Midbrain (tissue), 1 donor: ENCODE data around the gene TADA1.
"Not testable (repeated sequence)": the region's sequence is repeated elsewhere in the genome, so short reads cannot be mapped to it uniquely, and the experiment has no call there.

ENCODE experiments used
- DNase-seq: peaks from one replicate; lab custom pipeline; 2025; lab: John Stamatoyannopoulos, UW

Gene TADA1

DNA sequence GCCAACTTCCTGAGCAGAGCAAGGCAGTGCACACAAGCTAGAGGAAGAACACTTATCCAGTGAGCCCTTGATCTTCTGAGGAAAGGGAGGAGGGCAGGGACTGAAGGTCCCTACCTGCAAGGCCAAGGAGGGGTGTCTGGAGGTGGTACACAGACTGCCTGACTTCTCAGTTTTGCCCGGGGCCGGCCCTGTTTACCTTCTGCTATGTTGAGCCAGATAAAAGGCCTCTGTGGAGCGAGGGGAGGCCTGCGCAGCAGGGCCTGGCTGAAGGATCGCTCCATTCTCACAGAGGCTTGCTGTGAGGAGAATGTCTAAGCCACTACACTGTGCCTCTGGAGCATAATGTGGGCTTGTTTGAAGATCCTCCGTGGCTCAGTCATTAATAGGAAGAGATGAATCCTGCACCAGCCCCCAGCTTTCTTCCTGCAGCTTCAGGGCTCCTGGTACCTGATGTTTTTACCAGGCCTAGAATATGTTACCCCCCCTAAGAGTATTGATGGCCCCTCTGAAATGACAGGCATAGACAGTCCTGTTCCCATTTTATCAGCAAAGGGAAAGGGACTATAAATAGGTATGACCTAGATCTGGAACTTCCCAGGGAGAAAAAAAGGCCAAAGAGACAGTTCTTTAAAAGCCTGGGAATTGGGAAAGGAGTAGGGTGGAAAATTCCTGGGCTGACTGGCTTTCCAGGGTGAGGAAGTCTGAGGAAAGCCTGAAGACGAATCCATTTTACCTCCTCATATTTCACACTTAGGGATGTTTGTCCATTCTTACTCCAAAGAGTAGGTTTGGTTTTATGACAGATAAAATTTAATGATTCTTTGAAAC lies 32.1 kb downstream of the TADA1 start:
- peak; percentile 75 for DNase-seq

DNA sequence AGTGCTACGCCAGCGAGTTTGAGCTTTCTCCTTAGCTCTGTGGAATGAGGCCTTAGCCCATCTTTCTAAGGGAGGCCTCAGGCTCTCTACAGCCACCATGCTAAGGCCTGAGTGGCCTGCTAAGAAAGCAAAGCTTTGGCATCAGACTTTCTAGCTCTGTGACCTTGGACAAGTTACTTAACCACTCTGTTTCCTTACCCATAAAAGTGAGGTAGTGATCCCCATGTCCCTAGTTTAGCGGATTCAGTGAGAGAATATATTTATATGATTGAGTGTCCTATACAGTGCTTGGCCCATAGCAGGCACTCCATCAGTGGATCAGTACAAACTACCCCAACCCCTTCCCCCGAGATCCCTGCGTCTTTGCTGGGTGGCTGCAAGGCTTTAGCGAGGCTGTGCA lies 32.7 kb downstream of the TADA1 start:
- DNase-seq: no peak

DNA sequence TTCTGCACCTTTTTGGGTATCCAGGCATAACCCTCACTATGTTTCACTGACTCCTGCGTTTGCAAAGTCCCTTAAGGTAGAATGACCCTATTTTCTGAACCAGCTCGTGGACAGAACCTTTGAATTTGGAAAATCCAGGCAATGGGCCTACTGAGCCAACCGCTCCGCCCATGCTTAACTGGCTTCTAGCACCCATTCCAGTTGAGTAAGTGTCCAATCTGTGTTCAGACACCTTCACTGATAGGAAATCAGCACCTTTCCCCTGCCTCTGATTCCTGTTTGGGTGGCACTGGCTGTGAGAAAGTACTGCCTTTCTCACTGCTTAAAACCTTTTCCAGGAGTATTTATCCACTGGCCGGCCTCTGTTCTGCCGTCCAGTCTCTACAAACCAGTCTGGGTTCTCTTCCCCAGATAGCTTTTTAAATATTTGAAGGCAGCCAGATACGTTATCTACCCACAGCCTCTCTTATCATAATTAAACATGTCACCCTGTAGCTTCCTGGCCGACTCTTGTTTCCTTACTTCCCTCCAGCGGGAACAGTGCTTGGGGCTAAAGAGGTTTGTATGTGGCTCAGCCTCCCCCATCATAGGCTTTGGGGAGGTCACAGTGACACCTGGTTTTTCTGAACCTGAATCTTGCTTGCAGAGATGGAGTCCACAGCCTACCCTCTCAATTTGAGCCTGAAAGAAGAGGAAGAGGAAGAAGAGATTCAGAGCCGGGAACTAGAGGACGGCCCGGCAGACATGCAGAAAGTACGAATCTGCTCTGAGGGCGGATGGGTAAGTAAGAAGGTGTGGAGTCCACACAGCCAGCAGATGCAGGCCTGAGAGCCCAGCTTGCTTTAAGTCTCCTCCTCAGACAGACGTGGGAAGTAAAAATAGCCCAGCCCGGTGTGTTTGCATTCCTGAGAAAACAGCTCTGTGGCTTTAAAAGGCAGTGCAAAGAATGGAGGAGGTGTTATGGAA lies 35.5 kb downstream of the TADA1 start:
- no peak for DNase-seq

DNA sequence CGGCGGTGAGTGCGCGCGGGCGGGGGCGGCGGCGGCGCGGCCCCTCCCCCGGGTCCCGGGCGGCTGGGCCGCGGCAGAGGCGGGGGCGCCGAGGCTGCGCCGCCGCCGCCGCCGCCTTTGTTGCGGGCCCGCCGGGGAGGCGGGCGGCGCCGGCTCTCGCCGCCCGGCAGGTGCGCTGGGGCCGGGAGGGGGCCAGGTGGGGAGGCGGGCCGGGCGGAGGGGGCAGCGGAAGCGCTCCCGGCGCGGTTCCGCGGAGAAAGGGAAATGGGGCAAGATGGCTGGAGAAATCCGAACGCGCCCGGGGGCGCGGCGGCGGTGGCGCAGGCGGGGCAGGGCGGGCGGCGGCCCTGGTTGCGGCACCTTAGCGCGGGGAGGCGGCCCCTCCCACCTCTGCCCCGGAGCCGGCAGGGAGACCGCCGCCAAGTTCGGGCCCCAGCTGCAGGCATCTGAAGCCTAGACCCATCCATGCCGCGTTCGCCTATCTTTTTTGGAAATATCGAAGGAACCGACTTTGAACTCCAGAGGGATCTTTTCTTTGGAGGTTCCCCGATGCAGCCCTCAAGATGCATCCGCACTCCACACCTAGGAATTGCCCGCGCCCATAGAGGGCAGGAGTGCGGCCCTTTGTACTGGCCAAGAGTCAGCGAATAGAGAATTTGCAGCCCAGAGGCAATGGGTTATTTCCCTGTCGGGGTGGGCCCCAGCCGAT lies 36.3 kb downstream of the TADA1 start:
- peak; percentile 29 for DNase-seq

DNA sequence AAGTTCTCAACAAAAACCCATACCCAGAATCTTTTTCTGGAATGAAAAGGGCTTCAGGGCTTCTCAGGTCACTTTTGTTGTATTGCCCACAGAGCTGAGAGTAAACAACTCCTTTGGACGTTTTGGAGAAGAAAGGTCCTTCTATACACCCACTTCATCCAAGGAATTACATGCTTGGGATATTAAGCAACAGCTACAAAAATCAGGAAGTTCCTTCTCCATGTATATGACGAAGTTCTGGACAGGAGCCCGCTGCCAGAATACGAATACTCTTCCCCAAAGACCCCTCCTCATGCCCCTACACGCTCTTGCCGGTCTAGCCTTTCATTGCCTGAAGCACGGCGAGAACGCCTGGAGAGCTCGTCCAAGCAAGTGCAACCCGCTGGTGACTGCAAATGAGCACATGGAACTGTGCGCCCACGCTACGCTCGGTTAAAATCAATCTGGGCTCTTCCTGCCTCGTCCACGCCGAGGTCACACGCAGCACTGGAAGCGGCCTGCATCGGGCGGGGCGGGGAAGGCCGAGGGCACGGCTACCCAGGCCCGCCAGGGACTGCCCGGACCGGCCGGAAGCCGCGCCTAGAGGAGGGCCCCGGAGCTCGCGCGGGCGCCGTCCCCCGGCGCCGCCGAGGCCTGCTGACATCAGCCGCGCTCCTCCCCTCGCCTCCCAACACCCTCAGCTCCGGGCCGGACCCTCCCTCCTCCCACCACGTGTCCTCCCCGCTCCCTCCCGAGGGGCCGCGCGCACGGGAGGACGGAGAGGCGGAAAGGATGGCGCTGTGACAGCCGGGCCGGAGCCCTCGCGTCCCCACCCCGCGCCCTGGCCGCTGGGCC lies 37.1 kb downstream of the TADA1 start, which contains the start of gene POGK:
TSS of gene POGK (plus strand) at position 710 of the 834 bp plus-strand sequence. CDS start 1,482 bp downstream, outside the sequence.
- peak; percentile 95 for DNase-seq

DNA sequence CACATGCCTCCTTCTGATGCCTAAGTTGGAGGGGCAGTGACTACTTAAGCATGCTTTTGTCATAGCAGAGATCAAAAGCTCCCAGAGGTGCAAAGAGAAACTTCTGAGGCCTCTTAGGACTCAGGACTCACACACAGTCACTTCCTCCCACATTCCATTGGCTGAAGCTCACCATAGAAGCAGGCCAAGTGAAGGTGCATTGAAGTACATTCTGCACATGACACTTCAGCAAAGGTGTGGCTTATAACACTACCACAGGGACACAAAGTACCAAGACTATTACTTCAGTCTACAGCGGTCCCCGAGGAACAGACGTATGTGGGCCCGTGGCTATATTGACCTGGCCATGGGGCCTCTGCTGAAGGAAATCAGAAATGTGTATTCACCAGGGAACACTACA lies 39.3 kb downstream of the TADA1 start:
- no peak for DNase-seq

DNA sequence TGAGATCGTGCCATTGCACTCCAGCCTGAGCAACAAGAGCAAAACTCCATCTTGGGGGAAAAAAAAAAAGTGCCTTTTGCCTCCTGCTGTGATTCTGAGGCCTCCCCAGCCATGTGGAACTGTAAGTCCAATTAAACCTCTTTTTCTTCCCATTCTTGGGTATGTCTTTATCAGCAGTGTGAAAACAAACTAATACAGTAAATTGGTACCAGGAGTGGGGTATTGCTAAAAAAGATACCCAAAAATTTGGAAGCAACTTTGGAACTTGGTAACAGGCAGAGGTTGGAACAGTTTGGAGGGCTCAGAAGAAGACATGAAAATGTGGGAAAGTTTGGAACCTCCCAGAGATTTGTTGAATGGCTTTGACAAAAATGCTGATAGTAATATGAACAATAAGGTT lies 46.3 kb downstream of the TADA1 start:
- DNase-seq: not testable (repeated sequence)

DNA sequence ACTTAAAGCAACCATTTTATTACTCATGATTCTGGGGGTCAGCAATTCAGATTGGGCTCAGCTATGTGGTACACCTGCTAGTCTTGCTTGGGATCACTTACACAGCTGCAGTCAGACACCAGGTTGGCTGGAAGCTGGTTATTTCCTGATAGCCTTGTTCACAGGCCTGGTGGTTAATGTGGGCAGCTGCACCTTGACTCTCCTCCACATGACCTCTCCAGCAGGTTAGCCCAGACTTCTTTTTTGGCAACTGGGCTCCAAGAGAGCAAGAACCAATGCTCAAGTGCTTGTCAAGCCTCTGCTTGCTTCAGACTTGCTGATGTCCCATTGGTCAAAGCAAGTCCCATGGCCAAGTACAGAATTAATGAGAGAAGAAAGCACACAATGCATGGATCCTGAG lies 48.6 kb downstream of the TADA1 start:
- no peak for DNase-seq

DNA sequence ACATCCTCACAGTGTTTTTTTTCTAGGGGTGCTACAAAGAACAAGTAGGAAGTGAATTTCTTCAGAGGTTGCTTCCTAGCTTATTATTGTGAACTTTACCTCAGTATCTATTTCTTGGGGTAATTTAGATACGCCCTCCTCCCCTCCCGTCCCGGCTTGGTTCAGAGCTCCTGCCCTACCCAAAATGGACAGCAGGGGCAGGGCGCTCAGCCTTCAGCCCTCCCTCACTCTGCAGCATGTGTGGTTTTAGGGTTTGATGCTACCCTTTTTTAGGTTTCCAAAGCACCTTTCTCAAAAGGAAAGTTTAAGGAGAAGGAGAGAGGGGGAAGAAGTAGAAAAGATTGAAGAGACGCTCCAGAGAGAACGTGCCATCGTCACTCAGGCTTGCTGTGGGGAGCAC lies 53.7 kb downstream of the TADA1 start:
- DNase-seq: no peak

DNA sequence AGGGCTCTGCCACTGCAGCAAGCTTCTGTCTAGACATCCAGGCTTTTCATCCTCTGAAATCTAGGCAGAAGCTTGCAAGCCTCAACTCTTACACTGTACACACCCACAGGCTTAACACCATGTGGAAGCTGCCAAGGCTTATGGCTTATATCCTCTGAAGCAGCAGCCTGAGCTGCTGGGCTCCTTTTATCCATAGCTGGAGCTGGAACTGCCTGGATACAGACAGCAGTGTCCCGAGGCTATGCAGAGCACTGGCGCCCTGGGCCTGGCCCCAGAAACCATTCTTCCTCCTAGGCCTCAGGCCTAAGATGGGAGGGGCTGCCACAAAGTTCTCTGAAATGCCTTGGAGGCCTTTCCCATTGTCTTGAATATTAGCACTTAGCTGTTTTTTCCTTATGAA lies 56.1 kb downstream of the TADA1 start:
- no peak for DNase-seq

DNA sequence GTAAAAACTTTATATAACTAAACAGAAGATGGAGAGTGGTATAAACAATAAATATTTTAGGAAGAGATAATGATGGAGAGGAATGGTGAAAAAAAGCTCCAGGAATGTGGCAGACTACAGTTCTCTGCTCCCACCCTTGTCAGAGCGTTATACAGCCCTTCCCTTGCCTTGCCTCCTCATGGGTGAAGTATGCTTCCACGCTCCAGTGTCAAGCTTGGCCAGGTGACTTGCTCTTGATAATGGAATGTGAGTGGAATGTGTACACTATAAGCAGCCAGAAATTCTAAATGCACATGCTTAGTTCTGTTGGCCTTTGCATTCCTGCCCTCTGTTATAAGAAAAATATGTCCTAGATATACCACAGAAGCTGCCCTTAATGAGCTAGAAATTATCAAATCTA lies 61.5 kb downstream of the TADA1 start:
- no peak for DNase-seq

DNA sequence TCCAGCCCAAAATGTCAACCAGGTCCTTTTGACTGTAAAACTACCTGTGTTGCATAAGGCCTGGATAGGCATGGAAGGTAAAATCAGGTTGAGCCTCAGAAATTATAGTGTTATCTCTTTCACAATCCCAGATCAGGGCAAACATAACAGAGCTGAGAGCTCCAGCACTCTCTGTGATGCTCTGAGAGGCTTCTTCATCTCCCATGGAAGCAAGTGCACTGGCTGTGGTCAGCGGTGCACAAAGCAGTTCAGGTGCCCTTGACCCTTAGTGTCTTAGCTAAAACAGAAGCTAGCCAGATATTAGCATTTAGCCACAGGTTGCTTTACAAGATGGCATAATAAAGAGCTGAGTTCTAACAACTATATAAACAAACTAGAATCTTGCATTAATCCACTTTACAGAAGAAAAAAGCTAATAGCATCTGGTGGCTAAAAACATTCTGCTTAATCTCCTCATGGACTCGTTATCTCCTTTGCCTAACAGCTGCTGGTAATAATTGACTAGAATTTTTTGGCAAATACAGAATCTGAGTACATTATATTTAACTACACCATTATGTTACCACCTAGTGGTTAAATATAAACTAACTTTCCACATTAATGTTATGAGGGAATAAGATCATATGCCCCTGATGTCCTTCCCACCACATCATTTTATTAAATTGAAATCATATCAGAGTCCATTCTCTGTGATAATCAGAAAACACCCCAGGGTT lies 62.4 kb downstream of the TADA1 start:
- no peak for DNase-seq

DNA sequence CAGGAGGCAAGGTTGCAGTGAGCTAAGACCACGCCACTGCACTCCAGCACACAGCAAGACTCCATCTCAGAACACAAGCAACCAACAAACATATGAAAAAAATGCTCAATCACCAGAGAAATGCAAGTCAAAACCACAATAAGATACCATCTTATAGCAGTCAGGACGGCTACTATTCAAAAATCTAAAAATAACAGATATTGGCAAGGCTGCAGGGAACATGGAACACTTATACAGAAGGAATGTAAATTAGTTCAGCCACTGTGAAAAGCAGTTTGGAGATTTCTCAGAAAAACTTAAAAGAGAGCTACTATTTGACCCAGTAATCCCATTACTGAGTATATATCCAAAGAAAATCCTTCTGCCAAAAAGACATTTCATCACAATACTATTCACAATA lies 64.4 kb downstream of the TADA1 start:
- no peak for DNase-seq

DNA sequence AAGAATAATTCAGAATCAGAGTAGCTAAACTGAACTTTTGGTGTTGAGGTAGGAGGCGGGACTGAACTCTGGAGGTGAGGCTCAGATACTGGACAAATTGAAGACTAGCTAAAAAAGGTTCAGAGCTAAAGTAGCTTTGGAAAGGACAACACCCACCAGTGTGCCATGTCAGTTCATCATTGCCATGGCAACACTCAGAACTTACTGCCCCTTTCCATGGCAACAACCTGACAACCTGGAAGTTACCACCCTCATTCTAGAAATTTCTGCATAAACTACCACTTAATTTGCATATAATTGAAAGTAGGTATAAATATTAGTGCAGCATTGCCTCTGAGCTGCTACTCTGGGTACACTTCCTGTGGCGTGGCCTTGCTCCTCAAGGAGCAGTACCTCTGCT lies 67.1 kb downstream of the TADA1 start:
- DNase-seq: no peak
